ENCODE data around the gene IFT88. TPM values are rescaled to one million over a fixed set of nuclear protein-coding genes. Genes with fewer than 3 reads are reported as not detected.

Gene IFT88
- polyA plus RNA-seq, 1 of the 3 experiments (the other 2 are of a cell fraction), result 6.2 TPM

- CTCF ChIA-PET, result interaction anchor here (0.6 kb wide), 1 partner anchor 546 kb away, joined by 3 read pairs; no protein-coding TSS in a partner anchor
- Histone ChIP-seq H3K27ac (ENCODE audit: low read depth in 2 of 2, low read length in 1 of 2) (no peak overlapping the region), H3K36me3 (replicated peaks in 1 of 2; ENCODE audit: control insufficient read depth in 1 of 2, insufficient read depth in 2 of 2, low read length in 1 of 2) (peaks cover 0 to 4% of the 10 kb centered on the region in 2 experiments), H3K79me2 (ENCODE audit: insufficient read depth) (peaks cover 15% of the 10 kb centered on the region), H3K9ac (no peak overlapping the region), H3K4me1 (ENCODE audit: control insufficient read depth in 1 of 2, insufficient read depth in 2 of 2, low read depth in 1 of 2, low read length in 1 of 2) (peaks cover 4 to 7% of the 10 kb centered on the region in 2 experiments; a peak in 3 of 4 replicates), H2AFZ (ENCODE audit: low read depth) (no peak overlapping the region), H3K9me3 (0 out of 2 replicates have a peak, but pooled peaks cover 7% of the 10 kb centered on the region), H3K4me3 (ENCODE audit: low read depth in 2 of 2, low read length in 1 of 2) (no peak overlapping the region), H3F3A (replicated peaks; ENCODE audit: insufficient read depth) (peaks cover 19% of the 10 kb centered on the region), H3K27me3 (ENCODE audit: insufficient read depth) (no peaks in the 10 kb centered on the region), H3K9me2 (no peaks in the 10 kb centered on the region), H4K20me1 (ENCODE audit: insufficient read depth) (no peaks in the 10 kb centered on the region), H3K4me2 (no peak overlapping the region)
- TF ChIP-seq ZBTB33 (IDR thresholded peaks at IDR 0.05; ENCODE audit: borderline replicate concordance, low read depth) (no peak), SMC3 (IDR thresholded peaks at IDR 0.05; ENCODE audit: low read depth, low read length) (no peak), RFX5 (IDR thresholded peaks at IDR 0.05; ENCODE audit: low read length) (no peak), RXRA (IDR thresholded peaks at IDR 0.05; ENCODE audit: borderline replicate concordance, low read depth) (no peak), RCOR1 (IDR thresholded peaks at IDR 0.05; ENCODE audit: low read length) (no peak), ELF1 (IDR thresholded peaks at IDR 0.05) (no peak), FOSL2 (IDR thresholded peaks at IDR 0.05; ENCODE audit: borderline replicate concordance, low read depth) (no peak), IRF3 (IDR thresholded peaks at IDR 0.05; ENCODE audit: low read depth, low read length) (no peak), TCF12 (IDR thresholded peaks at IDR 0.05) (no peak), CHD2 (IDR thresholded peaks at IDR 0.05; ENCODE audit: low read length, partially characterized antibody) (no peak), EP300 (IDR thresholded peaks at IDR 0.05; ENCODE audit: borderline replicate concordance in 1 of 2, low read depth in 1 of 2, low read length in 1 of 2) (no peak), NFIC (IDR thresholded peaks at IDR 0.05; ENCODE audit: borderline replicate concordance) (no peak)
- 91% methylated on average over 11 of the region's 11 CpGs for WGBS (ENCODE audit: low lambda C conversion rate)
- no peak for DNase-seq
- POLR2A ChIA-PET, result no interaction called here
These were observed 1.7 kb upstream of the IFT88 start for GRCh38 chr13:20565115-20565736.

GRCh38 chr13:20566468-20566897, 474 bp upstream of the IFT88 start:
- no peaks in the 10 kb centered on the region for H4K20me1 ChIP-seq (ENCODE audit: insufficient read depth)
- TF ChIP-seq POLR2AphosphoS5 (IDR thresholded peaks at IDR 0.05; ENCODE audit: low read depth, low read length) (peak; percentile 3; the same call in 1 of the 2 replicates), FOXM1 (IDR thresholded peaks at IDR 0.05; ENCODE audit: low read depth) (no peak), RAD21 (IDR thresholded peaks at IDR 0.05; ENCODE audit: low read length) (no peak), SMC3 (IDR thresholded peaks at IDR 0.05; ENCODE audit: low read depth, low read length) (no peak)
- peaks cover 4 to 7% of the 10 kb centered on the region in 2 experiments; a peak in 3 of 4 replicates for H3K4me1 ChIP-seq (ENCODE audit: control insufficient read depth in 1 of 2, insufficient read depth in 2 of 2, low read depth in 1 of 2, low read length in 1 of 2)
- POLR2A ChIA-PET, result no interaction called here
- peak overlapping the region; percentile 86 for H3K9ac ChIP-seq
- H3F3A ChIP-seq (replicated peaks; ENCODE audit: insufficient read depth), result peaks cover 19% of the 10 kb centered on the region
- peak overlapping the region; percentile 93 to 94 for H3K27ac ChIP-seq (ENCODE audit: low read depth in 2 of 2, low read length in 1 of 2)
- peaks cover 16% of the 10 kb centered on the region for H3K79me2 ChIP-seq (ENCODE audit: insufficient read depth)
- H3K36me3 ChIP-seq (replicated peaks in 1 of 2; ENCODE audit: control insufficient read depth in 1 of 2, insufficient read depth in 2 of 2, low read length in 1 of 2), result peaks cover 0 to 6% of the 10 kb centered on the region in 2 experiments
- no peaks in the 10 kb centered on the region for H3K27me3 ChIP-seq (ENCODE audit: insufficient read depth)
- H3K4me2 ChIP-seq, result peak overlapping the region; percentile 71
- H3K9me2 ChIP-seq, result no peaks in the 10 kb centered on the region
- CTCF ChIA-PET, result interaction anchor here (1.1 kb wide), 1 partner anchor 71 kb away, joined by 3 read pairs; no protein-coding TSS in a partner anchor
- H2AFZ ChIP-seq (ENCODE audit: low read depth), result peak overlapping the region; percentile 81
- 0 out of 2 replicates have a peak, but pooled peaks cover 7% of the 10 kb centered on the region for H3K9me3 ChIP-seq
- WGBS (ENCODE audit: low lambda C conversion rate), result 13% methylated on average over 21 of the region's 21 CpGs
- no peak for DNase-seq
- peak overlapping the region; percentile 68 to 88 for H3K4me3 ChIP-seq (ENCODE audit: low read depth in 2 of 2, low read length in 1 of 2)
